Left ventricle myocardium inferior (tissue), 1 donor: ENCODE results near the gene LRRC3B. TPM values are rescaled to one million over a fixed set of nuclear protein-coding genes. Genes with fewer than 3 reads are reported as not detected.

Experiments used
- DNase-seq: peaks from one replicate; pipeline ENCODE4 v3.0.0-alpha.2; 2020
- H3K27ac ChIP-seq: fragments of 200-600 bp; replicated peaks from 2 replicates; pipeline ENCODE4 v1.8.0; 2021
- H3K27me3 ChIP-seq: fragments of 200-600 bp; 2 replicates; pipeline ENCODE4 v1.8.0; 2021; ENCODE audit warnings: low read depth
- H3K36me3 ChIP-seq: fragments of 200-600 bp; 2 replicates; pipeline ENCODE4 v1.8.0; 2021
- H3K4me1 ChIP-seq: fragments of 200-600 bp; 2 replicates; pipeline ENCODE4 v1.8.0; 2021
- H3K4me3 ChIP-seq: fragments of 200-600 bp; 2 replicates; pipeline ENCODE4 v1.8.0; 2021; ENCODE audit warnings: mild to moderate bottlenecking, moderate library complexity
- H3K9me3 ChIP-seq: fragments of 200-600 bp; replicated peaks from 2 replicates; pipeline ENCODE4 v1.8.0; 2021
- intact Hi-C: fragments of 100-400 bp; cut with micrococcal nuclease; formaldehyde crosslinking; loops from one replicate; pipeline ENCODE4 v1.11.0; 2022
- total RNA-seq: library from RNA; stranded (reverse); fragmentation: NEBNext Ultra II Directional; extraction: Animal tissue kit (Norgen Biotek cat#: 25700); gene quantifications from one replicate; pipeline ENCODE4 v1.2.1, GENCODE V29; 2021
- TF ChIP-seq, protein P1 (sequence below): fragments of 200-600 bp; IDR thresholded peaks from 2 replicates; pipeline ENCODE4 v1.8.0; 2021; ENCODE audit warnings: antibody characterized with exemption, mild to moderate bottlenecking, borderline replicate concordance
- donor health status: DM: no; HTN: yes; CAD: no; lungs with severe emphysema.

The LRRC3B gene
- total RNA-seq, 1 donor from 2014 or later: 0.55 TPM

DNA sequence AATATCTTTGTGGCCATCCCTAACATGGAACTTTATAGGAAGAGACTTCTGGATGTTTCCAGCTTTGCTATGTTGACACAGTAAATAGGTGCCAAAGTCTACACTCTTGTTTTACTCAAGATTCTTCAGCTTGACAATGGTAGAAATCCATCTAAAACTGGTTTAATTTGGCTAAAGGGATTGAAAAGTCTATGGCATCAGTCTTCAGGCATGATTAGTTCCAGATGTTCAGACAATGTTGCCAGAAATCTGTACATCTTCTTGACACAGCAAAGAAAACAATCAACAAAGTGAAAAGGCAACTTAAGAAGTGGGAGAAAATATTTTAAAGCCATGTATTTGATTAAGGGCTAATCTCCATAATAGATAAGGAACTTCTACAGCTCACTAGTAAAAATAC, 130.5 kb downstream of the LRRC3B start:
- Histone ChIP-seq H3K27ac (no peak overlapping the region), H3K9me3 (no peaks in the 10 kb centered on the region), H3K36me3 (no peaks in the 10 kb centered on the region), H3K4me1 (no peaks in the 10 kb centered on the region), H3K27me3 (no peaks in the 10 kb centered on the region), H3K4me3 (no peak overlapping the region)
- intact Hi-C loops: no loop called here
- TF ChIP-seq, protein P1, sequence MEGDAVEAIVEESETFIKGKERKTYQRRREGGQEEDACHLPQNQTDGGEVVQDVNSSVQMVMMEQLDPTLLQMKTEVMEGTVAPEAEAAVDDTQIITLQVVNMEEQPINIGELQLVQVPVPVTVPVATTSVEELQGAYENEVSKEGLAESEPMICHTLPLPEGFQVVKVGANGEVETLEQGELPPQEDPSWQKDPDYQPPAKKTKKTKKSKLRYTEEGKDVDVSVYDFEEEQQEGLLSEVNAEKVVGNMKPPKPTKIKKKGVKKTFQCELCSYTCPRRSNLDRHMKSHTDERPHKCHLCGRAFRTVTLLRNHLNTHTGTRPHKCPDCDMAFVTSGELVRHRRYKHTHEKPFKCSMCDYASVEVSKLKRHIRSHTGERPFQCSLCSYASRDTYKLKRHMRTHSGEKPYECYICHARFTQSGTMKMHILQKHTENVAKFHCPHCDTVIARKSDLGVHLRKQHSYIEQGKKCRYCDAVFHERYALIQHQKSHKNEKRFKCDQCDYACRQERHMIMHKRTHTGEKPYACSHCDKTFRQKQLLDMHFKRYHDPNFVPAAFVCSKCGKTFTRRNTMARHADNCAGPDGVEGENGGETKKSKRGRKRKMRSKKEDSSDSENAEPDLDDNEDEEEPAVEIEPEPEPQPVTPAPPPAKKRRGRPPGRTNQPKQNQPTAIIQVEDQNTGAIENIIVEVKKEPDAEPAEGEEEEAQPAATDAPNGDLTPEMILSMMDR: no peak
- no peak for DNase-seq

DNA sequence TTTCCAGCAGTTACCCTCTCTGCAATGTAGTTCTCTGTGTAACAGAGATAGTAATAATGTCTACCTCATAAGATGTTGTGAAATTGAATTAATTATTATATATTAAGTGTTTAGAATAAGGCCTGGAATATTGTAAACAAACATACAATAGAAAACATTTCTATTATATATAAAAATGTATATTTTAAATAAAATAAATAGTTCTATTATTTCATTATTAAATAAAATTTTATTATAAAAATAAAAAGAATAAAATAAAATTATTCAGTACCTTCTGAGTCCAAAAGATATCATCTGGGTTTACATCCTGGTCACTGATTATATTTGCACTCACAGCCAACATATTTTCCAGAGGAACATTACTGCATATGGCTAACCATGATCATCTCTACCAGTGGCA, 135.4 kb downstream of the LRRC3B start:
- DNase-seq: no peak
- no peaks in the 10 kb centered on the region for H3K36me3 ChIP-seq
- H3K9me3 ChIP-seq: no peaks in the 10 kb centered on the region
- H3K4me1 ChIP-seq: no peaks in the 10 kb centered on the region
- H3K4me3 ChIP-seq: no peak overlapping the region
- TF ChIP-seq, protein P1: no peak
- no peaks in the 10 kb centered on the region for H3K27me3 ChIP-seq
- H3K27ac ChIP-seq: no peak overlapping the region
- intact Hi-C loops: no loop called here
